GM18861 (cell line): ENCODE measurements around the gene BMP4.

ENCODE experiments used
- ATAC-seq: cut with Tn5 transposase; IDR thresholded peaks from one replicate; pipeline ENCODE4 v1.9.1; 2021; ENCODE audit not compliant: unreplicated experiment

Gene BMP4

GRCh38 chr14:53947094-53947445 lies 9.6 kb downstream of the BMP4 start:
- no peak for ATAC-seq

DNA sequence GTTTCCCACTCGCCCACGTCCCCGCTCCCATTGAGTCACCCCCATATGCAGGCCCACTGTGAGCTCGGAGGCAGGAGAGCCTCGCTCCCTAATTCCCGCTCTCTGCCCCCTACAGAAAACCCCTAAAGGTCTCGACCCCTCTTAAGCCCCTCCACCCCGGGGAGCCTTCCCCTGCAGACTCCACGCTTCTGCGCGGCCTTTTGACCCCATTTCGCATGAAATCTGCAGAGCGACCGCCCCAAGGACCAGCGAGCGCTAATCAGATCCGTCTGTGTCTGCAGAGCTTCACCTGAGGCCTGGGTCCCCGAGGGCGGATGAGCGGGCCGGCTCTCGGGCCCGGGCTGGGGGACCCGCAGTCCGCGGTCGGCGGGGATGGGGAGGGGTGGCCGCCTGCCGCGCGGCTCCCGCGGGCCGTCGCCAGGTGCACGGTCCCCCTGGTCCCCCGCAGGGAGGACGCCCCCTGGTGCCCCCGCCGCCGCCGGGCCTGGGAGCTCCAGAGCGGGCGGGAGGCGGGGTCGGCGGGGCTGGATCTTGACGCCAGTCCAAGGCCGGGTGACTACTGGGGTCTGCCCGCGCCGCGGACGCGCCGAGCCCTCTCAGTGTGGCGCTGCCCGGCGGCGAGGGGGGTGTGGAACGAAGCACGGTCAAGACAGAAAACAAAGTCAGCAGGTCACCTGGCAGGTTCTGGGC lies 10.1 kb downstream of the BMP4 start:
- no peak for ATAC-seq

DNA sequence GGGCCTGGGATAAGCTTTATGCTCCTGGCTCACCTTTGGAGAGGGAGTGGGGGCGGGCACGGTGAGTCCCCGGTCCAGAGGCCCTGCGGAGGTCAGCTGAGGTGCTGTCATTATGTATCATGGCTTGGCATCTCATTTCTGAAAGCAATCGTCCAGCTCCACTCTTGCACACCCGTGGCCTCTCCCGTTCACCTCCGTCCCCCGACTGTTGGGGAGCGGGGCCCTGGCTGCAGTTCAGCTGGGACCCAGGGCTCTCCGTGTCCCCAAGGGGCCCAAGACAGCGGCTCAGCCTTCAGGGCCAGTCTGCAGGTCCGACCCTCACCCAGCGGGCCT lies 10.6 kb downstream of the BMP4 start:
- ATAC-seq, result no peak

GRCh38 chr14:53943751-53944083 lies 12.9 kb downstream of the BMP4 start:
- no peak for ATAC-seq

- no peak for ATAC-seq
These were observed 13.5 kb downstream of the BMP4 start for GRCh38 chr14:53942970-53943750.

- ATAC-seq, result no peak
These were observed 18.3 kb downstream of the BMP4 start for GRCh38 chr14:53938136-53938837.

- ATAC-seq, result no peak
These were observed 21.7 kb downstream of the BMP4 start for GRCh38 chr14:53934778-53935414.

- ATAC-seq, result no peak
These were observed 23.7 kb downstream of the BMP4 start for GRCh38 chr14:53932966-53933365.

GRCh38 chr14:53929871-53930715 lies 26.5 kb downstream of the BMP4 start:
- ATAC-seq, result no peak

- ATAC-seq, result no peak
These were observed 29.5 kb downstream of the BMP4 start for GRCh38 chr14:53927171-53927570.

GRCh38 chr14:53925201-53925766 lies 31.3 kb downstream of the BMP4 start:
- no peak for ATAC-seq

DNA sequence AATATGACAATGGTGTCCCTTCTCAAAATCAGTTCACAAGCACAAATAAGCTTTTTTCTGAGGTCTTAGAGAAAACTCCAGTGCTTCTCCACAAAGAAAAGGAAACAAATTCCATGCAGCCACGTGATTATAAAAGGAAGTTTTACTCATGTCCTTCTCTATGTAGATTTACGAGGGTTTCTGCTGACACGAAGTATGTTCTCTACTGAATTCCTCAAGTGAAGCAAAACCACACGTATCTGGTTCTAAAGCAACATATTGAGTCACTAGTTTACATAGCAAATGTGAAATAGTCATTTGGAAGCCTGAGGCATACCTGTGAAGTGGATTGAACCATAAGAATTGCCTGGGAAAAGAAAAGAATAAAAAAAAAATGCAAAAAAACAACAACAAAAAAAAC lies 31.9 kb downstream of the BMP4 start:
- ATAC-seq, result no peak

DNA sequence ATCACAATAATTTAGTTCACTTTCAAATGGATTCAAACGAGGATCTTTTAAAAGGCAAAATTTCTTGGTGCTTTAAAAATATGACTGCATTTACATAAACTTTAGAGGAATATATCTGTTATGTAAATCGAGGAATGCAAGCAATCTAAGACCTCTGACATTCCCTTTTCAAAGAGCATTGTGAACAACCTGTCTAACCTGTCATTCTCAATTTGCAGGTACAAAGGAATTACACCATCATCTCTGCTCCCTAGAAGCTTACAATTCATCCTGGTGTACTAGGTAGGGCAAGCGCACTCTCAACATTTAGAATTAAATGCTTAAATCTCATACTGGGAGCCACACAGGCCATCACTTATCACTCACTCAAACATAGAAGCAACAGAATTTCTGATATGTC lies 35.6 kb downstream of the BMP4 start:
- ATAC-seq, result no peak

DNA sequence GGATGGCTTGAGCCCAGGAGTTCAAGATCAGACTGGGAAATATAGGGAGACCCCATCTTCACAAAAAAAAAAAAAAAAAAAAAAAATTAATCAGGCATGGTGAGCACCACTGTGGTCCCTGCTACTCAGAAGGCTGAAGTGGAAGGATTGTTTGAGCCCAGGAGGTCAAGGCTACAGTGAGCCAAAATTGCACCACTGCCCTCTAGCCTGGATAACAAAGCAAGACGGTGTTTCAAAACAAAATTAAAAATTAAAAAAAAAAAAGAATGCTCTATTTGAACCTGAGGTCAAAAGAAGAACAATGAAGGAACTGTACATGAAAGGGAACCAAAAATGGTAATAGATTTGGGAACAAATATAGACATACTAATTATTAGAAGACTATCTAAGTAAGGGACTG lies 40.4 kb downstream of the BMP4 start:
- no peak for ATAC-seq

DNA sequence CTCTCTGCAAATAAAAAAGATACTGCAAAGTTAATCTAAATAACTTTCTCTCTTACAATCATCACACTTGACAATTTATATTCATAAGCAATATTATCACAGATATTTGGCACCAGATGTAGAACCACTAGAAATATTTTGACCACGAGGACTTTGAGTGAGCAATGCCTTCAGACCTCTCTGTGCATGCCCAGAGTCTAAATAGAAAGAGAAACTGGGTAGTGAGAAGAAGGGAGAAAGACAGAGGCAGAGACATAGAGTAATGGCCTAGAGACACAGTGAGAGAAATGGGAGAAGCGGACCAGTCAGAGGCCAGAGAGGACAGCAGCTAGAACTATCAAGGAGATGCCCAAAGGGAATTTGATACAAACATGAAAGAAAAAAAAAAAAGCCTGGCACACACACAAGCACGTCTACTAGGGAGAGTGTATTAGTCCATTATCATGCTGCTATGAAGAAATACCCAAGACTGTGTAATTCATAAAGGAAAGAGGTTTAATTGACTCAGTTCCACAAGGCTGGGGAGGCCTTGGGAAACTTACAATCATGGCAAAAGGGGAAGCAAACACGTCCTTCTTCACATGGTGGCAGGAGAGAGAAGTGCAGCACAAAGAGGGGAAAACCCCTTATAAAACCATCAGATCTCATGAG lies 41.1 kb downstream of the BMP4 start:
- no peak for ATAC-seq

DNA sequence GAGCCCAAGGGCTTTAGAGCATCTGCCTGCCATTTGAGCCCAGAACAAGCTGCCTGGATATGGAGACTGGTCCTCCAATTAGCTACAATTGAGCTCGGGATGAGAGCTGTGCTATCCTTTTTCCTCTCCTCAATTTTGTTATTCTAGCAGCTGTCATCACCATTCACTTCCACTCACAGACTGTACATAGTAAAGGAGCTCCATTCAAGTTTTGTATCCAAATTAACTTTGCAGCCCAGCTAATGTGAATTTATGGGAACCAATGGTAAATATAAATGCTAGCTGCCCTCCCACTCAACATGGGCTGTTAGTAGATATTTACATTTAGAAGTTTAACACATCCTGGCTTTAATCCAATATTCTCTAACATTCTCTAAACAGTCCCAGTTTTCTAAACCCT lies 44.6 kb downstream of the BMP4 start:
- ATAC-seq, result no peak

DNA sequence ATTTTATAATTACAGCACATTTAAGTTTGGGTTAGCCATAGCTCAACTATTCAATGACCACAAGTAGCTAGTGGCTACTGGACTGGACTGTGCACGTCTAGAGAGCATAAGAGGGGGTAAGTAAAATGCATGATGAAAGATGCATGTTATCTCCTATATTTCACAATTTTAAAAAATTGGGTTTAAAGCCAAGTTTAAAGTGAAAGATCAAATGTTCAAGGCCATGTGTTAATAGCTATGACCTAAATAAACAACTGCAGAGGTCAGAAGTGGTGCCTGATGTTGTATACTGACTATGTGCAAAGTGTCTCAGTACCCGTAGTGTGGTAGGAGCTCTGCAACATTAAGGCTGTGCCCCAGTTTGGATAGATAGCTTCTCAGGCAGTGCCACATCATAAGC lies 48.2 kb downstream of the BMP4 start:
- ATAC-seq, result no peak

DNA sequence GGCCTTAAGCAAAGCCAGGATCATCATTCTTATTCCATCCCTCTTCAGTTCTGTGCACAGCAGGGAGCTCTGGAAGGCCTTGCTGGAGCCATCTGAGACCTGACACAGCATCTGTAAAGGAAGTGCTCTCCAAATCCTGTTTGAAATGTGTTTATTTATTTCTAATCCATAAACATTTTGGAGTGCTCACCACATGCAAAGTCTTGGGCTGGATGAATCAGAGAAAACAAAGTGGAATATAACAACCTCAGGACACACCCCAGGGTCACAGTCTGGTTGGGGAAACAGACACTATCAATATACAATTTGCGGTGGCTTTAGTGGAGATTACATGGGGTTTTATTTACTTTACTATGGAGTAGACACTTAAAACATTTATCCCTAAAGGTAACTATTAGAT lies 54.3 kb downstream of the BMP4 start:
- no peak for ATAC-seq

DNA sequence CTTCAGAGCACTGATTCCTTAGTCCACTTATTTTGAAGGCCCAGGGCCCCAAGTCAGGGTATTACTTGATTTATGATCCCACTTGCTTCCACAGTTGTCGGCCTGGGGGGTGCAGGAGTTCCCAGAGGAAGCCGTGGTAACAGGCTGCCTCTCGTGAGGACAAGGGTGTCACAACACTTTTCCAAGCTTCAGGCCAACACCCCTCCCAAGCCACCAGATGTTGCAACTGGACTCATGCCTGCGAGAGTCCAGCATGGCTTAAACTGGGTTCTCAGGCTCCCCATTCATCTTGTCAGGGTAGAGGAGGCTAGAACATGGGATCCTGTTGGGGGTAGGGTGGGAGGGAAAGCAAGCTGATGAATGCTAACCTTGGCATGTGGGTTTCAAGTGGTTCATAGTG lies 56.1 kb downstream of the BMP4 start:
- no peak for ATAC-seq
